Thyroid gland (tissue), 4 donors: ENCODE data around the gene CLNS1A.

ENCODE experiments used
- POLR2A ChIP-seq, 2 donors: fragments of 450-650 bp; IDR thresholded peaks; one replicate each; pipeline ENCODE4 v1.6.1; 2017; ENCODE audit warnings: antibody characterized with exemption in 2 of 2, mild to moderate bottlenecking in 2 of 2, moderate library complexity in 1 of 2
- TF ChIP-seq, protein P1 (sequence below), 6 experiments: fragments of 200-600 bp in 3 of 6; fragments of 450-650 bp in 3 of 6; sonication (generic) in 3 of 6; IDR thresholded peaks; one replicate each; pipeline ENCODE4 v1.5.1; 2016 to 2019; ENCODE audit warnings: antibody characterized with exemption in 6 of 6, mild to moderate bottlenecking in 2 of 6, inconsistent platforms in 1 of 6, moderate library complexity in 1 of 6

DNA sequence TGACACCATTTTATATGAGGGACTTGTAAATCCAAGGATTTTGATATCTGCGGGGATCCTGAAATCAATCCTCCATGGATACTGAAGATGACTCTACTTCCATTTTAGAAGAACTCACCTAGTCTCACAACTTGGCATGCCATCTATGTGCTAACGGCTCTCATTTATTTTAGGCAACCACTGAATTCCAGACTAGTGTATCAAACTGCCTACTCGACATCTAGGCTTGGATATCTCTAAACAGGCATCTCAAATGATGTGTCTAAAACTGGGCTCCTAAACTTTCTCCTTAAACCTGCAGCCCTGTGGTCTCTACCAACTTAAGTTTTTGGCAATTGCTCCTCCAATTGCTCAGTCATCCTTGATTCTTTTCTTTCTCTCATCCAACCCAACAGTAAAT lies 31.2 kb upstream of the CLNS1A start:
- TF ChIP-seq, protein P1, sequence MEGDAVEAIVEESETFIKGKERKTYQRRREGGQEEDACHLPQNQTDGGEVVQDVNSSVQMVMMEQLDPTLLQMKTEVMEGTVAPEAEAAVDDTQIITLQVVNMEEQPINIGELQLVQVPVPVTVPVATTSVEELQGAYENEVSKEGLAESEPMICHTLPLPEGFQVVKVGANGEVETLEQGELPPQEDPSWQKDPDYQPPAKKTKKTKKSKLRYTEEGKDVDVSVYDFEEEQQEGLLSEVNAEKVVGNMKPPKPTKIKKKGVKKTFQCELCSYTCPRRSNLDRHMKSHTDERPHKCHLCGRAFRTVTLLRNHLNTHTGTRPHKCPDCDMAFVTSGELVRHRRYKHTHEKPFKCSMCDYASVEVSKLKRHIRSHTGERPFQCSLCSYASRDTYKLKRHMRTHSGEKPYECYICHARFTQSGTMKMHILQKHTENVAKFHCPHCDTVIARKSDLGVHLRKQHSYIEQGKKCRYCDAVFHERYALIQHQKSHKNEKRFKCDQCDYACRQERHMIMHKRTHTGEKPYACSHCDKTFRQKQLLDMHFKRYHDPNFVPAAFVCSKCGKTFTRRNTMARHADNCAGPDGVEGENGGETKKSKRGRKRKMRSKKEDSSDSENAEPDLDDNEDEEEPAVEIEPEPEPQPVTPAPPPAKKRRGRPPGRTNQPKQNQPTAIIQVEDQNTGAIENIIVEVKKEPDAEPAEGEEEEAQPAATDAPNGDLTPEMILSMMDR (IDR thresholded peaks at IDR 0.05): no peak
- TF ChIP-seq POLR2A (IDR thresholded peaks at IDR 0.05): no peak
